Thymus (tissue), 11 donors: ENCODE measurements around the gene CDKN2A. TPM values are rescaled to one million over a fixed set of nuclear protein-coding genes. Genes with fewer than 3 reads are reported as not detected.

Source experiments
- DNase-seq, 9 donors: peaks; one replicate each; pipeline ENCODE4 v3.0.0-alpha.2; 2013; ENCODE audit warnings: low spot score in 9 of 9, low read depth in 6 of 9, missing footprints in 1 of 9
- H3K27ac ChIP-seq, 2 donors: one replicate each; pipeline ENCODE4 v1.5.1; 2013; ENCODE audit warnings: control low read depth in 1 of 2, low read depth in 1 of 2, low read length in 1 of 2, mild to moderate bottlenecking in 1 of 2, moderate library complexity in 1 of 2
- H3K27me3 ChIP-seq, 2 donors: one replicate each; pipeline ENCODE4 v1.5.1; 2013; ENCODE audit warnings: low read length in 1 of 2; ENCODE audit not compliant: control insufficient read depth in 2 of 2, insufficient read depth in 1 of 2
- H3K36me3 ChIP-seq, 2 donors: one replicate each; pipeline ENCODE4 v1.5.1; 2013; ENCODE audit warnings: low read length in 1 of 2, mild to moderate bottlenecking in 1 of 2, moderate library complexity in 1 of 2; ENCODE audit not compliant: control insufficient read depth in 2 of 2, insufficient read depth in 2 of 2
- H3K4me1 ChIP-seq, 2 donors: one replicate each; pipeline ENCODE4 v1.5.1; 2013; ENCODE audit warnings: low read length in 2 of 2; ENCODE audit not compliant: control insufficient read depth in 2 of 2, insufficient read depth in 2 of 2
- H3K4me3 ChIP-seq, 2 donors: one replicate each; pipeline ENCODE4 v1.5.1; 2013; ENCODE audit warnings: low read length in 2 of 2, control low read depth in 1 of 2, mild to moderate bottlenecking in 1 of 2
- H3K9me3 ChIP-seq, 2 donors: one replicate each; pipeline ENCODE4 v1.5.1; 2013; ENCODE audit warnings: low read length in 1 of 2, mild to moderate bottlenecking in 1 of 2; ENCODE audit not compliant: control insufficient read depth in 2 of 2, insufficient read depth in 1 of 2
- WGBS: extraction: QIAGEN DNeasy Blood & Tissue Kit; methylation state at CpG from one replicate; pipeline ENCODE4 v1.1.7; 2013; 5-methylcytosine and 5-hydroxymethylcytosine counted together
- polyA plus RNA-seq: library from polyadenylated mRNA; stranded (reverse); fragments of 200-250 nt; gene quantifications from one replicate; pipeline ENCODE4 v1.2.3, GENCODE V29; 2013
- total RNA-seq: library from RNA; stranded (reverse); fragments of 120-200 nt; gene quantifications from one replicate; pipeline ENCODE4 v1.2.4, GENCODE V29; 2013
- donor health status: healthy.

The CDKN2A gene
- total and polyA plus RNA-seq, 2 donors = 1.6 to 5.3 TPM

- no peak overlapping the region for H3K27ac ChIP-seq
- 41% methylated on average over 5 of the region's 5 CpGs for WGBS
- peaks cover 18 to 20% of the 10 kb centered on the region in 2 donors for H3K4me1 ChIP-seq
- H3K4me3 ChIP-seq = no peak overlapping the region
- no peak for DNase-seq
- no peaks in the 10 kb centered on the region for H3K36me3 ChIP-seq
- H3K27me3 ChIP-seq = peaks cover 25 to 77% of the 10 kb centered on the region in 2 donors
- no peaks in the 10 kb centered on the region for H3K9me3 ChIP-seq
Measured at GRCh38 chr9:21996858-21997257, 2.7 kb upstream of the CDKN2A start.

- peaks cover 18 to 20% of the 10 kb centered on the region in 2 donors for H3K4me1 ChIP-seq
- no peak overlapping the region for H3K4me3 ChIP-seq
- 28% methylated on average over 9 of the region's 9 CpGs for WGBS
- no peaks in the 10 kb centered on the region for H3K36me3 ChIP-seq
- H3K9me3 ChIP-seq = no peaks in the 10 kb centered on the region
- H3K27me3 ChIP-seq = peaks cover 25 to 80% of the 10 kb centered on the region in 2 donors
- no peak overlapping the region for H3K27ac ChIP-seq
- DNase-seq = no peak
Measured at GRCh38 chr9:21996438-21996837, 2.2 kb upstream of the CDKN2A start.

GRCh38 chr9:21995666-21996398 lies 1.6 kb upstream of the CDKN2A start:
- Histone ChIP-seq H3K27ac (peak overlapping the region in 1 of 2 donors; percentile 42), H3K4me1 (peaks cover 18 to 20% of the 10 kb centered on the region in 2 donors), H3K36me3 (no peaks in the 10 kb centered on the region), H3K4me3 (peak overlapping the region; percentile 49 to 91), H3K27me3 (peaks cover 25 to 85% of the 10 kb centered on the region in 2 donors), H3K9me3 (no peaks in the 10 kb centered on the region)
- WGBS = 8% methylated on average over 54 of the region's 54 CpGs
- DNase-seq = no peak

GRCh38 chr9:21995006-21995665 lies 944 bp upstream of the CDKN2A start:
- no peaks in the 10 kb centered on the region for H3K9me3 ChIP-seq
- peak overlapping the region in 1 of 2 donors; percentile 74 for H3K27ac ChIP-seq
- H3K36me3 ChIP-seq = no peaks in the 10 kb centered on the region
- peak overlapping the region; percentile 49 to 91 for H3K4me3 ChIP-seq
- H3K27me3 ChIP-seq = peaks cover 22 to 86% of the 10 kb centered on the region in 2 donors
- peak in 3 of 9 donors; percentile 53 to 78 (median 61) for DNase-seq
- H3K4me1 ChIP-seq = peaks cover 18 to 20% of the 10 kb centered on the region in 2 donors
- WGBS = under 1% methylated on average over 56 of the region's 56 CpGs

- H3K36me3 ChIP-seq = no peaks in the 10 kb centered on the region
Measured at GRCh38 chr9:21994556-21995005, 389 bp upstream of the CDKN2A start, which contains the start of gene CDKN2B-AS1. CDKN2B-AS1 (plus strand) TSS chr9:21994791.

GRCh38 chr9:21993007-21993406 lies 1.2 kb downstream of the CDKN2A start:
- no peak overlapping the region for H3K4me3 ChIP-seq
- H3K4me1 ChIP-seq = peaks cover 18 to 20% of the 10 kb centered on the region in 2 donors
- WGBS = 85% methylated on average over 4 of the region's 4 CpGs

More at GRCh38 chr9:21994556-21995005, 389 bp upstream of the CDKN2A start, which contains the start of gene CDKN2B-AS1:
- Histone ChIP-seq H3K9me3 (no peaks in the 10 kb centered on the region), H3K27me3 (peaks cover 25 to 87% of the 10 kb centered on the region in 2 donors), H3K4me1 (peaks cover 18 to 20% of the 10 kb centered on the region in 2 donors), H3K4me3 (peak within 1 kb of the TSS; percentile 49 to 91), H3K27ac (peak within 1 kb of the TSS in 1 of 2 donors; percentile 74)
- no peak for DNase-seq
- WGBS = under 1% methylated on average over 43 of the region's 43 CpGs

GRCh38 chr9:21991072-21991959 lies 2.9 kb downstream of the CDKN2A start:
- 59% methylated on average over 5 of the region's 5 CpGs for WGBS
- no peak overlapping the region for H3K4me3 ChIP-seq

More at GRCh38 chr9:21993007-21993406, 1.2 kb downstream of the CDKN2A start:
- peaks cover 32 to 95% of the 10 kb centered on the region in 2 donors for H3K27me3 ChIP-seq
- DNase-seq = no peak
- no peak overlapping the region for H3K27ac ChIP-seq
- H3K9me3 ChIP-seq = no peaks in the 10 kb centered on the region
- H3K36me3 ChIP-seq = no peaks in the 10 kb centered on the region

GRCh38 chr9:21989440-21990189 lies 4.6 kb downstream of the CDKN2A start:
- 15% methylated on average over 35 of the region's 35 CpGs for WGBS
- Histone ChIP-seq H3K4me1 (peaks cover 10 to 11% of the 10 kb centered on the region in 2 donors), H3K27ac (no peak overlapping the region), H3K4me3 (no peak overlapping the region), H3K36me3 (no peaks in the 10 kb centered on the region), H3K27me3 (peaks cover 25 to 92% of the 10 kb centered on the region in 2 donors), H3K9me3 (no peaks in the 10 kb centered on the region)
- DNase-seq = no peak

More at GRCh38 chr9:21991072-21991959, 2.9 kb downstream of the CDKN2A start:
- H3K36me3 ChIP-seq = no peaks in the 10 kb centered on the region
- no peak overlapping the region for H3K27ac ChIP-seq
- no peaks in the 10 kb centered on the region for H3K9me3 ChIP-seq
- no peak for DNase-seq
- H3K4me1 ChIP-seq = peaks cover 18 to 20% of the 10 kb centered on the region in 2 donors
- H3K27me3 ChIP-seq = peaks cover 28 to 94% of the 10 kb centered on the region in 2 donors
